Endothelial cell (in vitro differentiated cells): ENCODE results near the gene GDPD5. TPM values are rescaled to one million over a fixed set of nuclear protein-coding genes. Genes with fewer than 3 reads are reported as not detected.
A peak's percentile ranks its signal among the peaks of the same experiment; 100 is the strongest.

Experiments used
- DNase-seq: peaks from one replicate; pipeline ENCODE4 v3.0.0; 2021; ENCODE audit warnings: low spot score
- H3K27ac Mint-ChIP-seq: one replicate; pipeline ENCODE4 v1.8.0; 2021; ENCODE audit warnings: mixed read lengths, inconsistent platforms; ENCODE audit not compliant: unreplicated experiment
- H3K27me3 Mint-ChIP-seq: one replicate; pipeline ENCODE4 v1.8.0; 2021; ENCODE audit warnings: mild to moderate bottlenecking, moderate library complexity, mixed read lengths, inconsistent platforms; ENCODE audit not compliant: unreplicated experiment
- H3K36me3 Mint-ChIP-seq: one replicate; pipeline ENCODE4 v1.8.0; 2021; ENCODE audit warnings: mild to moderate bottlenecking, low read depth, mixed read lengths, inconsistent platforms; ENCODE audit not compliant: unreplicated experiment
- H3K4me1 Mint-ChIP-seq: one replicate; pipeline ENCODE4 v1.8.0; 2021; ENCODE audit warnings: mild to moderate bottlenecking, mixed read lengths, inconsistent platforms; ENCODE audit not compliant: unreplicated experiment
- H3K4me3 Mint-ChIP-seq: one replicate; pipeline ENCODE4 v1.8.0; 2021; ENCODE audit warnings: mild to moderate bottlenecking, mixed read lengths, inconsistent platforms; ENCODE audit not compliant: unreplicated experiment
- H3K9me3 Mint-ChIP-seq: one replicate; pipeline ENCODE4 v1.8.0; 2021; ENCODE audit warnings: mixed read lengths, inconsistent platforms; ENCODE audit not compliant: unreplicated experiment
- total RNA-seq: library from RNA; stranded (reverse); fragmentation: NEBNext Ultra II Directional; extraction: Animal tissue kit (Norgen Biotek cat#: 25700); gene quantifications from one replicate; pipeline ENCODE4 v1.2.1, GENCODE V29; 2021; ENCODE audit not compliant: unreplicated experiment
- TF ChIP-seq, protein P1 (sequence below): fragments of 200-600 bp; sonication (generic); IDR thresholded peaks from one replicate; pipeline ENCODE4 v1.5.0; 2021; ENCODE audit warnings: antibody characterized with exemption; ENCODE audit not compliant: unreplicated experiment

GDPD5 gene
- total RNA-seq, 1 donor from 2014 or later = 674 TPM

DNA sequence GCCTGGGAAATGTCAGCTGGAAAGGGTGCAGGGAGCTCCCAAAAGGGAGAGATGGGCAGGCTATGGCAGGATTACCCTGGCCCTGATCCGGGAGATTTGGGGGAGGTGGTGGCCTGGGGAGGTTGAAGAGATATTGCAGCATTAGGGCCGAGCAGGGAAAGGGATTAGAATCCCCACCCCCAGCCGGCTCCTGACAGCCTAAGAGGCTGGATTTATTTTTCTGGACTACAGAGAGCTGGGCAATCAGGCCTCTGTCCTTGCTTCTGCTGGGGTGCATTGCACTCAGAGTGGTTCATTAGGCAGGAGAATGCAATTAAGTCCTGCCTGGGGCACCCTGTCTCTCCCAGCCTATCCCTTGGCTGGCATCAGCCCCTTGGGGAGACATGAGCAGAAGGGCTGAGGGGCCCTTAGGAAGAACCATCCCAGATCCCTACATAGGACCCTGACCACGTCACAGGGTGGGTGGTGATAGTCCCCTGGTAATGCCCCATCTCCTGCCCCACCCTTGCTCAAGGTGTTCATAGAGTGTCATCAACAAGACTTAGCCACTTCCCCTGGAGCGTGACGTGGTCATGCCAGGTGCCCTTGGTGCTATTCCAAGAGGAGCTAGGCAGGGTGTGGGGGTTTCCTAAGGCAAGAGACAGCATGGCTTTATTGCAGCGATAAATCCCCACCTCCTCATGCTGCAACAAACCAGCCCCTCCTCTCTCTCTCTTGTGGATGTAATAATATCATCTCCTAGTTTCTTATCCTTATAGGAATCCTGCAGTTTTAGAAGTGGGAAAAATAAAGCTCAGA is 54.4 kb downstream of the GDPD5 start:
- TF ChIP-seq, protein P1, sequence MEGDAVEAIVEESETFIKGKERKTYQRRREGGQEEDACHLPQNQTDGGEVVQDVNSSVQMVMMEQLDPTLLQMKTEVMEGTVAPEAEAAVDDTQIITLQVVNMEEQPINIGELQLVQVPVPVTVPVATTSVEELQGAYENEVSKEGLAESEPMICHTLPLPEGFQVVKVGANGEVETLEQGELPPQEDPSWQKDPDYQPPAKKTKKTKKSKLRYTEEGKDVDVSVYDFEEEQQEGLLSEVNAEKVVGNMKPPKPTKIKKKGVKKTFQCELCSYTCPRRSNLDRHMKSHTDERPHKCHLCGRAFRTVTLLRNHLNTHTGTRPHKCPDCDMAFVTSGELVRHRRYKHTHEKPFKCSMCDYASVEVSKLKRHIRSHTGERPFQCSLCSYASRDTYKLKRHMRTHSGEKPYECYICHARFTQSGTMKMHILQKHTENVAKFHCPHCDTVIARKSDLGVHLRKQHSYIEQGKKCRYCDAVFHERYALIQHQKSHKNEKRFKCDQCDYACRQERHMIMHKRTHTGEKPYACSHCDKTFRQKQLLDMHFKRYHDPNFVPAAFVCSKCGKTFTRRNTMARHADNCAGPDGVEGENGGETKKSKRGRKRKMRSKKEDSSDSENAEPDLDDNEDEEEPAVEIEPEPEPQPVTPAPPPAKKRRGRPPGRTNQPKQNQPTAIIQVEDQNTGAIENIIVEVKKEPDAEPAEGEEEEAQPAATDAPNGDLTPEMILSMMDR = no peak
- H3K4me3 Mint-ChIP-seq = peak overlapping the region; percentile 56

DNA sequence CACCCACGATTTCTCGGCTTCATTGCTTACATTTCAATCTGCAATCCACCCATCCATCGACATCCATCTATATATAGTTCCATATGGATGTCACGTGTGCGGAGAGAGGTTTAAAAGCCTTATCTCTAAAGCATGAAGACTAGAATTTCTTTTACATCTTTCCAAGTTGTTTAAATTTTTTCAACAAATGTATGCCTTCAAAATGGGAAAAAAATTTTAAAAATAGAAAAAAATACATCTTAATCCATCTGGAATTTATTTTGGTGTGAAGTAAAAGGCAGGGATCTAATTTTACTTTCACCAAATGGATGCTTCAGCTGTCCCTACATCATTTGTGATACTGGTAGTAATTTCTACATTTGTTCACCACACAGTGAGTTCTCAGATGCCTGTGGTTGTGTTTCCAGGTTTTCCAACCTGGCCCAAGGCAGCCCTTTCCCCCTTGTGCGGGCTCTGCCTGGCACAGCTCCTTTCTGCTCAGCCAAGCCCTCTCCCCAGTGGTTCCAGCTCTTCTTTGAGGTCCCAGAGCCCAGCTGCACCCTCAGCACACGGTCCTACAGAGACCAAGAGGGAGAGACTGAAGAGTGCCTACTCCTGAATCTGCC is 55.2 kb downstream of the GDPD5 start:
- no peak for DNase-seq
- peaks cover 19% of the 10 kb centered on the region for H3K27me3 Mint-ChIP-seq
- H3K27ac Mint-ChIP-seq = peak overlapping the region; percentile 80
- peak overlapping the region; percentile 56 for H3K4me3 Mint-ChIP-seq
- peaks cover 54% of the 10 kb centered on the region for H3K36me3 Mint-ChIP-seq
- TF ChIP-seq, protein P1 = no peak
- H3K9me3 Mint-ChIP-seq = no peaks in the 10 kb centered on the region
- H3K4me1 Mint-ChIP-seq = peaks cover 83% of the 10 kb centered on the region

More for the DNA sequence above, 54.4 kb downstream of the GDPD5 start:
- Mint-ChIP-seq H3K36me3 (peaks cover 56% of the 10 kb centered on the region), H3K27ac (peak overlapping the region; percentile 80), H3K4me1 (peaks cover 82% of the 10 kb centered on the region), H3K27me3 (peaks cover 16% of the 10 kb centered on the region), H3K9me3 (no peaks in the 10 kb centered on the region)
- DNase-seq = no peak

DNA sequence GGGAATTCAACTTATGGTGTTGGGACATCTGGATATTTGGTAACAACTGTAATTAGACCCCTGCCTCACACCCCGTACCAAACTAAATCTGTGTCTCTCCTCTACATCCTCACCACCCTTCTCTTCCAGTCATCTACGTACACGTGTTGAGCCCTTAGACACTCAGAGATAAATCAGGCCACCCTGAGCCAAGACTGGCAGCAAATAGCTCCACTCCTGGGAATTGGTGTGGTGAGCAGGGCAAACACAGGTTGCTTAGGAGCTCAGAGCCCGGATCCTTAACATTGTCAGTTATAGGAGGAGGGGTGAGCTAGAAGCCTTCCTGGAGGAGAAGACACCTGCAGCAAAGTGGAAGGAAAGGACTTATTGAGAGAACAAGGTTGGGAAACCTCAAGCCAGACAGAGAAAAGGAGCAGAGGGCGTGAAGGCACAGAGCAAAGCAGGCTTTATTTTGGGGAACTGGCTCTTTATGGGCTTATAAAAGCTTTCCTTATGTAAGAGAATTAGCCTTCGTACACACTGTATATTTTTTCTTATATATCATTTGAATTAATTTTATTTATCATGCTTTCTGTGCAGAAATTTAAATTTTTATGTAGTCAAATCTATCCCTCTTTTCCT is 55.8 kb downstream of the GDPD5 start:
- H3K36me3 Mint-ChIP-seq = peaks cover 56% of the 10 kb centered on the region
- no peak for DNase-seq
- H3K27ac Mint-ChIP-seq = peak overlapping the region; percentile 86
- no peaks in the 10 kb centered on the region for H3K9me3 Mint-ChIP-seq
- H3K4me1 Mint-ChIP-seq = peaks cover 83% of the 10 kb centered on the region
- H3K4me3 Mint-ChIP-seq = peak overlapping the region; percentile 75
- TF ChIP-seq, protein P1 = no peak
- H3K27me3 Mint-ChIP-seq = peaks cover 26% of the 10 kb centered on the region

DNA sequence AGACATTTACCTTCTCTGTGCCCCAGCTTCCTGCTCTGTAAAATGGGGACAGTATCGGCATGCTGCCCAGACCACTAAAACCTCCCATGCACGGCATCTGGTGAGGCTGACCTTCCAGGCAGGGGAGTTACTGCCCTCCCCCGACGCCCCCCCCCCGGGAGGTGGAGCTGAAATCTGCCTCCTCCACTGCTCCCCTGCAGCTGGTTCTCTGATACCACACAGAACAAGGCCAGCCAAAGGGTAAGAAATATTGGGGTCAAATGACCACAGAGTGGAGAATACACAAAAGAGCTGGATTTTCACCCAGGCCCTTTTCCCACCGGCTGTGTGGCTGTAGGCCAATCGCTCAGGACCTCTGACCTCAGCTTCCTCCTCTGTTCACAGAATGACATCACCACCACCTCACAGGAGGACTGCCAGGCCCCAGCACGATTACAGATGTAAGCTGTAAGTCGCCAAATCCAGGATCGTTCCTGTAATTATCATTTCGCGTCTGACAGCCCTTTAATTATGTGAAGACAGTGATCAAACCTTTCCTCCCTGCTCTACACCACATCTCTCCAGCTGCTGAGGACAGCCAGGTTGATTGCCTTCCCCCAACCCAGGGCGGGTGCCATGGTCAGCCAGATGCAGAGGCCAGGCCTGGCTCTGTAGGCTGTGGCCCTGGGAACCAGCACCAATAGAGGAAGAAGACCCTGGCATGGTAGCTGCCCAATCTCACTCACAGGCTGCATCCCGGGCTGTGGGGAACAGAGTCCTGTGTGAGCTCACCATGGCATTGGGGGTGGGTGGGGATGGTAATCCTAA is 57.0 kb downstream of the GDPD5 start:
- Mint-ChIP-seq H3K36me3 (peaks cover 54% of the 10 kb centered on the region), H3K4me3 (no peak overlapping the region), H3K4me1 (peaks cover 86% of the 10 kb centered on the region), H3K9me3 (no peaks in the 10 kb centered on the region), H3K27ac (peak overlapping the region; percentile 87), H3K27me3 (peaks cover 33% of the 10 kb centered on the region)
- DNase-seq = no peak
- TF ChIP-seq, protein P1 = no peak
